Heart left ventricle (tissue), 13 donors: ENCODE results near the gene GPR22.

Experiments used
- POLR2A ChIP-seq, 2 donors: fragments of 450-650 bp; IDR thresholded peaks; one replicate each; pipeline ENCODE4 v1.6.1; 2017; ENCODE audit warnings: antibody characterized with exemption in 2 of 2, mild to moderate bottlenecking in 2 of 2, moderate library complexity in 2 of 2
- TF ChIP-seq, protein P1 (sequence below), 12 donors: fragments of 200-600 bp; sonication (generic) in 4 of 12; IDR thresholded peaks; one replicate each; pipeline versions ENCODE4 v1.5.0 to v1.8.0; 2018 to 2022; ENCODE audit warnings: antibody characterized with exemption in 12 of 12, mild to moderate bottlenecking in 5 of 12
- donor health status: ischemic (EF 13 %, LVEDD 7.1; RV severe dilation, severe dysfunction).
- donor health status: DM: no; HTN: yes; CAD: no.
- donor health status: DM: no; HTN: no; CAD: no.
- donor health status: ischemic (EF 25% LVEDD 6.9; RV normal size, moderate dysfunction).
- donor health status: ischemic (EF 25% LVEDD 5.7; RV mildly dilated, moderate dysfunction).
- donor health status: ischemic (EF 35%, LVEDD 5.7; RV mildly dilated, moderate dysfunction).
- donor health status: nonischemic (EF 11% LVEDD 7.7; RV severe dilation, severe dysfunction).
- donor health status: DM: yes; HTN: yes; CAD: no.
- donor health status: PGD.
- donor health status: ischemic (EF 29% LVEDD 5.4; RV normal size, mild dysfunction).
- donor health status: nonischemic (EF 23%, LVEDD 6.1; RV moderate dilation, normal function).

DNA sequence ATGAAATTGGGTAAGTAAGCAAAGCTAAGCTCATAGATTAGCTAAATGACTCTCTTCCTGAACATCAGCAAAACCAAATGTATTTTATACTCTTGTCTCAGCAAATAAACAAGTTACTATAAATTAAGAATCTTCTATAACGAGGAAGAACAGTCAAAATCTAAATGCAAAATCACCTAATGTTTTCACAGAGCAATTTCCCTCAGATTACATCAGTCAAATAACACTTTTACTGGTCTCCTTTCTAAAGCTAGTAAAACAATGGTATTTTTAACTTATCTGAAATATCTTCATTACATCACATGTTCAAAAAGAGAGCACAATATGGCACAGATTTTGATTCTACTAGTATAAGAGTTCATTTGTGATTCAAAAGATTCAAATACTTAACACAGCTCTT is 16.5 kb upstream of the GPR22 start:
- TF ChIP-seq, protein P1, sequence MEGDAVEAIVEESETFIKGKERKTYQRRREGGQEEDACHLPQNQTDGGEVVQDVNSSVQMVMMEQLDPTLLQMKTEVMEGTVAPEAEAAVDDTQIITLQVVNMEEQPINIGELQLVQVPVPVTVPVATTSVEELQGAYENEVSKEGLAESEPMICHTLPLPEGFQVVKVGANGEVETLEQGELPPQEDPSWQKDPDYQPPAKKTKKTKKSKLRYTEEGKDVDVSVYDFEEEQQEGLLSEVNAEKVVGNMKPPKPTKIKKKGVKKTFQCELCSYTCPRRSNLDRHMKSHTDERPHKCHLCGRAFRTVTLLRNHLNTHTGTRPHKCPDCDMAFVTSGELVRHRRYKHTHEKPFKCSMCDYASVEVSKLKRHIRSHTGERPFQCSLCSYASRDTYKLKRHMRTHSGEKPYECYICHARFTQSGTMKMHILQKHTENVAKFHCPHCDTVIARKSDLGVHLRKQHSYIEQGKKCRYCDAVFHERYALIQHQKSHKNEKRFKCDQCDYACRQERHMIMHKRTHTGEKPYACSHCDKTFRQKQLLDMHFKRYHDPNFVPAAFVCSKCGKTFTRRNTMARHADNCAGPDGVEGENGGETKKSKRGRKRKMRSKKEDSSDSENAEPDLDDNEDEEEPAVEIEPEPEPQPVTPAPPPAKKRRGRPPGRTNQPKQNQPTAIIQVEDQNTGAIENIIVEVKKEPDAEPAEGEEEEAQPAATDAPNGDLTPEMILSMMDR (IDR thresholded peaks at IDR 0.05), result no peak
- no peak for TF ChIP-seq POLR2A (IDR thresholded peaks at IDR 0.05)
